Esophagus (tissue), 2 donors: ENCODE results near the gene EVPL. TPM values are rescaled to one million over a fixed set of nuclear protein-coding genes. Genes with fewer than 3 reads are reported as not detected.

Source experiments
- H3K27ac ChIP-seq, 2 donors: one replicate each; pipeline ENCODE4 v1.5.1; 2013; ENCODE audit warnings: low read depth in 2 of 2, mild to moderate bottlenecking in 2 of 2, inconsistent platforms in 1 of 2, low read length in 1 of 2, moderate library complexity in 1 of 2
- H3K27me3 ChIP-seq, 2 donors: one replicate each; pipeline ENCODE4 v1.6.1; 2013; ENCODE audit warnings: low read length in 2 of 2, control low read depth in 1 of 2, mild to moderate bottlenecking in 1 of 2; ENCODE audit not compliant: insufficient read depth in 2 of 2, control insufficient read depth in 1 of 2
- H3K36me3 ChIP-seq, 2 donors: one replicate each; pipeline ENCODE4 v1.6.1; 2013; ENCODE audit warnings: low read length in 1 of 2; ENCODE audit not compliant: control insufficient read depth in 2 of 2, insufficient read depth in 2 of 2
- H3K4me1 ChIP-seq, 2 donors: one replicate each; pipeline ENCODE4 v1.6.1; 2013; ENCODE audit warnings: low read length in 1 of 2; ENCODE audit not compliant: control insufficient read depth in 2 of 2, insufficient read depth in 2 of 2
- H3K4me3 ChIP-seq, 2 donors: one replicate each; pipeline ENCODE4 v1.5.1; 2013; ENCODE audit warnings: low read length in 2 of 2, mild to moderate bottlenecking in 2 of 2, low read depth in 1 of 2, moderate library complexity in 1 of 2
- H3K9me3 ChIP-seq, 2 donors: one replicate each; pipeline ENCODE4 v1.6.1; 2013; ENCODE audit warnings: mild to moderate bottlenecking in 2 of 2, low read depth in 1 of 2, low read length in 1 of 2, moderate library complexity in 1 of 2; ENCODE audit not compliant: control insufficient read depth in 2 of 2, insufficient read depth in 1 of 2
- WGBS, 2 donors: extraction: QIAGEN DNeasy Blood & Tissue Kit; methylation state at CpG; one replicate each; pipeline ENCODE4 v1.1.7; 2013; 5-methylcytosine and 5-hydroxymethylcytosine counted together
- polyA plus RNA-seq, 2 donors: library from polyadenylated mRNA; stranded (reverse); fragments of 200-250 nt; gene quantifications; one replicate each; pipeline ENCODE4 v1.2.3, GENCODE V29; 2013
- donor health status: healthy with polysubstance abuse.
- donor health status: Bipolar disorder and iron deficiency.

EVPL gene
- polyA plus RNA-seq, 2 donors: 229 to 425 TPM

DNA sequence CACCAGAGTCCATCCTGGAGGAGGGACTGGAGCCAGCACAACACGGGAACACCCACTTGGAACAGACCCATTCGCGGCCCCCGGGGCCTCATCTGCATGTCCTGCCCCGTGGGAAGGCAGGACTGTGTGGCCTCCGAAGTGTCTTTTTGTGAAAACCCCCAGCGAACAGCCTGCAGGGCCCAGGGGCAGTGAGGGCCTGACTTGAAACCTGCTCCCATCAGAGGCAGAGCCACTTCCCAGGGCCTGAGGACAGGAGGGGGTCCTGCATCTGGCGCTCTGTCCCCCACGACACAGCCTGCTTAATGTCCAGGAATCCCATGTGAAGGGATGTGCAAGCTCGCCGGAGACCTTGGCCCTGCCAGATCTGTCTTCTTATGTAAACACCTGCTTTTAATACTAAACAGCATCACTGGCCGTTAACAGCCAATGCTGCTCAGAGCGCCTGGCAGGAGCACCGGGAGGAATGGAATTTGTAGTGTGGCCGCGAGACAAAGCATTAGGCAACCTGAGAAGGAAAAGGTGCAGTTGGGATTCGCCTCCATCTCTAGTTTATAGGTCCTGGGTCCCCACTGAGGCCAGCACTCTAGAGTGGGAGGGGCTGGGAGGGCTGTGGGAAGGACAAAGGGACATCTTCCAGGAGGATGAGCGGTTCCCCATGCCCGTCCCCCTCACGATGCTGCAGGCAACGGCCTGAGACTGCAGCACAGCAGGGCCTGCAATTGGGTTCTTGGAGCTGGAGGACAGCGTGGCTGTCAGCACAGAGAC lies 9.6 kb upstream of the EVPL start:
- Histone ChIP-seq H3K27ac (no peak overlapping the region), H3K9me3 (no peaks in the 10 kb centered on the region), H3K36me3 (peaks cover 23 to 29% of the 10 kb centered on the region in 2 donors), H3K4me1 (no peaks in the 10 kb centered on the region), H3K4me3 (no peak overlapping the region), H3K27me3 (no peaks in the 10 kb centered on the region)
- WGBS, 2 donors: 51 to 55% methylated on average over 22 of the region's 22 CpGs

DNA sequence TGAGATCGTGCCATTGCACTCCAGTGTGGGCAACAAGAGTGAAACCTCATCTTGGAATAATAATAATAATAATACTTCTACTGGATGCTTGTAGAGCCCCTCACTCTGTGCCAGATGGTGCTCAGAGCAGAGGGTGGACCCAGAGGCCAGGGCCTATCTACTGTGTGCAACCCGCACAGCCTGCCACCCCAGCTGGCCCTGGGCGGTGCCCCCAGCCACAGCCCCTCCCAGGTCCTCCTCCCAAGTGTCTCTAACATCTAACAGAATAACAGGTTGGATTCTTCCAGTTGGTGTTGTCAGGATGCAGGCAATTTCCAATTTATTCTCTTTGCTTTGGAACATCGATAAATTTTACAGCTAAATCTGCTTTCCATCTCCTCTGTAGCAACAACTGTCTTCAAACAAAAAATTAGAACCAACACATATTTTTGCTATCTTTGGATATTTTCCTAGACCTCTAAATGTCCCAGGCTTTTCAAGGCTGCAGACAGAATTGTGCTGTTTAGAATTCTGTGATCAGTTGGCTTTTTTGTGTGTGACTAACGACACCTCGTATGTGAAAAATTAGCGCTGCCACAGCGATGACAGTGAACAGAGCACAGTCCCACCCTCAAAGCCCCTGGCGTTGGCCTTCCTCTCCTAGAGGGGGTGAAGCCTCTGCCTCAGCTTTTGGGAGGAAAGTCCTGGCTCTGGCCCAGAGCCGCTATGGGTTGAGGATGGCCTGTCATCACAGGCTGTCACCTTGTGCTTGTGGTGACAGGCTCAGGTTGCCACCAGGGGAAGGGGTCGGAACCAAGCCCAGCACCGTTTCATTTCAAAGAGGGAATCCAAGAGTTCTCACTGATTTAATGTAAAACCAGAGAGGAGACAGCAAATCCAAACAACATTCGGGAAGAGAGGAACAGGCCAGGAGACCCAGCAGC lies 7.6 kb upstream of the EVPL start:
- no peaks in the 10 kb centered on the region for H3K9me3 ChIP-seq
- H3K27me3 ChIP-seq: no peaks in the 10 kb centered on the region
- 82 to 87% methylated on average over 13 of the region's 13 CpGs for WGBS, 2 donors
- H3K36me3 ChIP-seq: peaks cover 7 to 11% of the 10 kb centered on the region in 2 donors
- no peaks in the 10 kb centered on the region for H3K4me1 ChIP-seq
- no peak overlapping the region for H3K27ac ChIP-seq
- no peak overlapping the region for H3K4me3 ChIP-seq

DNA sequence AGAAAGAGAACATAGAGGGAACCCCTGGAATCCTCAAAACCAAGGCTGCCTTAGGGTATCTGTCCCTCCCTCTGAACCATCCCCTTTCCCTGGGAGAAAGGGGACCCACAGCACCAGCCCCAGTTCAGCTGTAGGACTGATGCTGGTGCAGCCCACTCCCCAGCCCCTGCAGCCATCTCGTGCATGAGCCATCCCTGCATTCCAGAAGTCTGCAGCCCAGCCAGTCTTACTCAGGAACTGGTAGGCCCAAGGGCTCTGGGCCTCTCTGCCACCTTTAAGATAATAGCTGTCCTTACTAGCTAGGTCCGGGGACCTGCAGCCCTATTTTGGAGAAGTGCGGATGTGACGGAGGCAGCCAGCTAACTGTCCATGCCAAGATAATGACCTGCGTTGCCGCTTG lies 6.0 kb upstream of the EVPL start:
- H3K27me3 ChIP-seq: no peaks in the 10 kb centered on the region
- 94 to 95% methylated on average over 6 of the region's 6 CpGs for WGBS, 2 donors
- H3K27ac ChIP-seq: no peak overlapping the region
- no peak overlapping the region for H3K4me3 ChIP-seq
- H3K4me1 ChIP-seq: peaks cover 3 to 5% of the 10 kb centered on the region in 2 donors
- no peaks in the 10 kb centered on the region for H3K9me3 ChIP-seq
- peaks cover 0 to 2% of the 10 kb centered on the region in 2 donors for H3K36me3 ChIP-seq

DNA sequence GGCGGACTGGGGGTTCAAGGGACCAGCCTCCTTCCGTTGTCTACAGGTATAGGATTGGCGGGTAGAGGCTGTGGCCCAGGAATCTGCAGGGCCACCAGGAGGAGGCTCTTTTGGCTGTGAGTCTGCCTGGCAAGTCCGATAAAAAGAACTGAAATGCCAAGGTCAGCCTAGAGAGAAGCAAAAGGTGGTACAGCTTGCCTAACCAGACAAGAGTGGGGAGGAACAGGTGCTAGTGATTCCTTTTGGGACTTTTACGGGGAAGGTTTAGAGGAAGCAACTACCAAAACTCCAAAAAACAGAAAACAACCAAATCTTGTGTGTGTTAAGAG lies 5.6 kb upstream of the EVPL start:
- Histone ChIP-seq H3K4me1 (peaks cover 3 to 5% of the 10 kb centered on the region in 2 donors), H3K9me3 (no peaks in the 10 kb centered on the region), H3K27ac (no peak overlapping the region), H3K36me3 (no peaks in the 10 kb centered on the region), H3K27me3 (no peaks in the 10 kb centered on the region), H3K4me3 (no peak overlapping the region)
- 77 to 95% methylated on average over 5 of the region's 5 CpGs for WGBS, 2 donors

DNA sequence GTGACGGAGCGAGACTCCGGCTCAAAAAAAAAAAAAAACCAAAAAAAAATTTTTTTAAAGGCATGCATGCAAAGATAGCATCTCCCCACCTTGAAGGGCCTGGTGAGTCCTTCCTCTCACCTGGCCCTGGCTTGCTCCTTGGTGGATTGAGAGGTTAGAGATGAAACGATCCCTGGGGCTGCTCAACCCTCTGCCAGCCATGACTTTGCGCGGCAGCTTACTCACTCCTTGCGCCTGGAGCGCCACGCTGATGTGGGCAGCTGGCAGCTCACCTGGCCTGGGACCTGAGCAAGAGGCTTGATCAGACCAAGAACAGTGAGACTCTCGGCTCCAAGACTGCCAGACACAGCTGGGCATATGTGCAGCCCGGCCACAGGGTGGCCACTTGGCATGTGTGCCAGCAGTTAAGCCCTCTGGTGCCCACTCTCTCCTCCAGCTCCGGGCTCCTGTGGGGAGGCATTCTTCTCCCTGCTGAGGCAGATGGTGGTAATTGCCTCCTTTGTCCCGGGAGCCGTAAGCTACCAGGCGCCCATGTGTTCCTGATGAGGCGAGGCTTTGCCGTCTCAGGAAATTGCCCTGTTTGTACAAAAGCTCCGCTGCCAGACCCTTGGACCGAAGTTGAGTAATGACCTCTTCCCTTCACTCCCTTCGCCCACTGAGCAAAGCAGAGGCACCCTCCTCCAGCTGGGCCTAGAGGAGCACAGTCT lies 5.1 kb upstream of the EVPL start:
- no peak overlapping the region for H3K4me3 ChIP-seq
- 77 to 84% methylated on average over 20 of the region's 20 CpGs for WGBS, 2 donors
- no peaks in the 10 kb centered on the region for H3K36me3 ChIP-seq
- H3K27ac ChIP-seq: no peak overlapping the region
- H3K27me3 ChIP-seq: no peaks in the 10 kb centered on the region
- peaks cover 3 to 5% of the 10 kb centered on the region in 2 donors for H3K4me1 ChIP-seq
- H3K9me3 ChIP-seq: no peaks in the 10 kb centered on the region

DNA sequence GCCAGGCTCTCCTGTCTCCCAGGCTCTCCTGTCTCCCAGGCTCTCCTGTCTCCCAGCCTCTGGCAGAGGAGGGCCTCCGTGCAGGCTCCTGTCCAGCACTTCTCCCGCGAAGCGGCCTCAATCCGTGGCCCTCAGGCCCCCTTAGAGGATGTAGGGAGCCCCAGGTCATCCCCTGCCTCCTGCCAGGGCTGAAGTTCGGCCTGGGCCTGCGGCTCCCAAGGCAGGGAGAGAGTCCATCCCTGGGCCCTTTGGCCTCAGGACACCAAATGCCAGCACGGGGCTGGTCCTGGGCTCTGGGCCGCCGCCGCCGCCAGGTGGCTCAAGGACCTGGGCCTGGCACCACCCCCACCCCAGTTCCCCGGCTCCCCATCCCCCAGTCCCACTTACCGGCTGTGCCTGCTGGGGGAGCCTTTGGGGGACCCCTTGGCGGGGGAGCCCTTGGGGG lies 370 bp downstream of the EVPL start:
- Histone ChIP-seq H3K9me3 (no peaks in the 10 kb centered on the region), H3K36me3 (peaks cover 0 to 16% of the 10 kb centered on the region in 2 donors), H3K27me3 (no peaks in the 10 kb centered on the region), H3K4me1 (peaks cover 3 to 7% of the 10 kb centered on the region in 2 donors), H3K4me3 (peak overlapping the region; percentile 65 to 85), H3K27ac (peak overlapping the region; percentile 94 to 97)
- 50 to 57% methylated on average over 13 to 15 of the region's 15 CpGs for WGBS, 2 donors

- Histone ChIP-seq H3K4me1 (peaks cover 3 to 7% of the 10 kb centered on the region in 2 donors), H3K36me3 (peaks cover 0 to 19% of the 10 kb centered on the region in 2 donors), H3K9me3 (no peaks in the 10 kb centered on the region), H3K27me3 (no peaks in the 10 kb centered on the region), H3K4me3 (peak overlapping the region; percentile 65 to 85), H3K27ac (peak overlapping the region; percentile 94 to 97)
- 50 to 64% methylated on average over 12 of the region's 12 CpGs for WGBS, 2 donors
Measured at GRCh38 chr17:76025294-76025693, 1.8 kb downstream of the EVPL start.

DNA sequence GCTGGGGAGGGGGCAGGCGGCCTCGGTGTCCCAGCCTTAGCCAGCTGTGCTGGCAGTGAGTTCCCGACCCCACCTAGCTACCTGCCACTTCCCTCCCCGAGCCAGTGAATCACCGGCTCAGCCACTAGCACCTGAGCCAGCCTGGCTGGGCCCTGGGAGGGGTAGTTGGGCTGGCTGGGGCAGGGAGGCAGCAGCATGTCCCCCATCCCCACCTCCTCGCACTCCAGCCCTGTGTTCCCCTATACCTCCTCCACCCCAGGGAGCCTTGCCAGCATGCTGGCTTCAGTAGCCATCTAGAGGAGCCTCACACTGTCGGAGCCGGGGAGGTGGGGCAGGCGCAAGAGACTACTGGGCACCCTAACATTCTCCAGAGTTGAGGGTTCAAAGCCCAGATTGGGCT lies 2.8 kb downstream of the EVPL start:
- H3K27ac ChIP-seq: peak overlapping the region; percentile 6 to 72

DNA sequence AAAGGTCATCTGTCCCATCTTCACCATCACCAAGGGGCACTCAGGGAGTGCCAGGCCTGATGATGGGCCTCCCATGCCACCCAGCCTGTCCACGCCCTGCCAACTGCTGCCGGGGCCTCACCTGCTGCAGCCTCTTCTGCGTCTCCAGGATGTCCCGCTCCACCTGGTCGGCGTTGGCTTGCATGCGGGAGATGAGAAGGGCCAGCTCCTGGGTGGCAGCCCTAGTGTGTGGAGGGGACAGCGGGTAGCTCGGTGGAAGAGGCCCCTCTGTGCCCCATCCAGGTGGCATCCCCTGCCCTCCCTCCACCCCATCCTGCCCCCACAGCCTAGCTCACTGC lies 3.2 kb downstream of the EVPL start:
- Histone ChIP-seq H3K27me3 (no peaks in the 10 kb centered on the region), H3K36me3 (peaks cover 0 to 26% of the 10 kb centered on the region in 2 donors), H3K4me1 (peaks cover 3 to 7% of the 10 kb centered on the region in 2 donors), H3K27ac (peak overlapping the region; percentile 6 to 72), H3K4me3 (peak overlapping the region in 1 of 2 donors; percentile 9), H3K9me3 (no peaks in the 10 kb centered on the region)
- 80 to 95% methylated on average over 4 to 9 of the region's 9 CpGs for WGBS, 2 donors

More for the DNA sequence above, 2.8 kb downstream of the EVPL start:
- 64 to 67% methylated on average over 9 of the region's 9 CpGs for WGBS, 2 donors
- Histone ChIP-seq H3K4me1 (peaks cover 3 to 7% of the 10 kb centered on the region in 2 donors), H3K27me3 (no peaks in the 10 kb centered on the region), H3K4me3 (peak overlapping the region; percentile 9 to 65), H3K36me3 (peaks cover 0 to 21% of the 10 kb centered on the region in 2 donors), H3K9me3 (no peaks in the 10 kb centered on the region)
